Measurements from ENCODE around the gene TGFB2.

- TF ChIP-seq CTCF (IDR thresholded peaks at IDR 0.05) (no peak), POLR2A (IDR thresholded peaks at IDR 0.05) (no peak), POLR2AphosphoS5 (IDR thresholded peaks at IDR 0.05) (no peak), EP300 (IDR thresholded peaks at IDR 0.05) (no peak)
Measured at GRCh38 chr1:218492874-218493273, 147.7 kb downstream of the TGFB2 start.

Data from sigmoid colon (tissue), 4 donors.